Muscle of leg (tissue), 11 donors: ENCODE data around the gene ABLIM1. TPM values are rescaled to one million over a fixed set of nuclear protein-coding genes. Genes with fewer than 3 reads are reported as not detected.

Experiments
- DNase-seq: peaks from one replicate; pipeline ENCODE4 v3.0.0; 2013
- H3K27ac ChIP-seq: one replicate; pipeline ENCODE4 v1.5.1; 2013; ENCODE audit warnings: mild to moderate bottlenecking, low read length, control low read depth
- H3K27me3 ChIP-seq: one replicate; pipeline ENCODE4 v1.6.1; 2013; ENCODE audit warnings: low read length; ENCODE audit not compliant: control insufficient read depth, insufficient read depth
- H3K36me3 ChIP-seq: one replicate; pipeline ENCODE4 v1.6.1; 2013; ENCODE audit warnings: low read length; ENCODE audit not compliant: control insufficient read depth, insufficient read depth
- H3K4me1 ChIP-seq: one replicate; pipeline ENCODE4 v1.6.1; 2013; ENCODE audit warnings: low read length; ENCODE audit not compliant: control insufficient read depth, insufficient read depth
- H3K4me3 ChIP-seq: one replicate; pipeline ENCODE4 v1.5.1; 2013; ENCODE audit warnings: low read length, control low read depth
- H3K9me3 ChIP-seq: replicated peaks from 2 replicates; pipeline ENCODE4 v1.6.1; 2013; ENCODE audit warnings: low read depth, low read length; ENCODE audit not compliant: control insufficient read depth
- WGBS: methylation state at CpG from one replicate; pipeline ENCODE4 v1.1.5; 2013; ENCODE audit warnings: missing lambda C conversion rate; ENCODE audit not compliant: insufficient coverage; 5-methylcytosine and 5-hydroxymethylcytosine counted together
- polyA plus RNA-seq, 8 donors: library from polyadenylated mRNA; unstranded; fragments of 120-200 nt; gene quantifications; one replicate each; pipeline versions ENCODE4 v1.2.1 to v1.2.3, GENCODE V29; 2013; ENCODE audit warnings: inconsistent platforms in 1 of 8, low replicate concordance in 1 of 8; ENCODE audit not compliant: insufficient read length in 8 of 8, insufficient read depth in 1 of 8
- total RNA-seq: library from RNA; stranded (reverse); fragments of 120-200 nt; gene quantifications from one replicate; pipeline ENCODE4 v1.2.4, GENCODE V29; 2013

ABLIM1 gene
- total and polyA plus RNA-seq, 9 donors, result 27.7 to 62.7 (median 46.2) TPM

- no peaks in the 10 kb centered on the region for H3K27me3 ChIP-seq
- no peaks in the 10 kb centered on the region for H3K9me3 ChIP-seq
- no CpG with 5 or more reads among the region's 5 CpGs for WGBS
- H3K4me1 ChIP-seq, result peaks cover 69% of the 10 kb centered on the region
- peaks cover 5% of the 10 kb centered on the region for H3K36me3 ChIP-seq
- H3K4me3 ChIP-seq, result no peak overlapping the region
- no peak overlapping the region for H3K27ac ChIP-seq
- DNase-seq, result no peak
These were observed 268.6 kb downstream of the ABLIM1 start for GRCh38 chr10:114389426-114389825.

- Histone ChIP-seq H3K4me1 (peaks cover 67% of the 10 kb centered on the region), H3K36me3 (peaks cover 8% of the 10 kb centered on the region), H3K27me3 (no peaks in the 10 kb centered on the region), H3K27ac (no peak overlapping the region), H3K4me3 (no peak overlapping the region), H3K9me3 (no peaks in the 10 kb centered on the region)
- DNase-seq, result no peak
- WGBS, result 100% methylated on average over 1 of the region's 3 CpGs
These were observed 269.8 kb downstream of the ABLIM1 start for GRCh38 chr10:114388275-114388674.

- Histone ChIP-seq H3K4me3 (no peak overlapping the region), H3K27me3 (no peaks in the 10 kb centered on the region), H3K36me3 (peaks cover 8% of the 10 kb centered on the region), H3K9me3 (no peaks in the 10 kb centered on the region), H3K27ac (no peak overlapping the region), H3K4me1 (peaks cover 62% of the 10 kb centered on the region)
- DNase-seq, result no peak
- WGBS, result 100% methylated on average over 2 of the region's 4 CpGs
These were observed 270.3 kb downstream of the ABLIM1 start for GRCh38 chr10:114387784-114388183.

- no peaks in the 10 kb centered on the region for H3K27me3 ChIP-seq
- peak; percentile 47 for DNase-seq
- no peaks in the 10 kb centered on the region for H3K9me3 ChIP-seq
- H3K4me1 ChIP-seq, result peaks cover 48% of the 10 kb centered on the region
- peak overlapping the region; percentile 33 for H3K27ac ChIP-seq
- WGBS, result 67% methylated on average over 5 of the region's 6 CpGs
- peaks cover 6% of the 10 kb centered on the region for H3K36me3 ChIP-seq
- H3K4me3 ChIP-seq, result no peak overlapping the region
These were observed 271.6 kb downstream of the ABLIM1 start for GRCh38 chr10:114386452-114386851.

GRCh38 chr10:114385557-114385956 is 272.5 kb downstream of the ABLIM1 start:
- H3K27me3 ChIP-seq, result no peaks in the 10 kb centered on the region
- H3K27ac ChIP-seq, result peak overlapping the region; percentile 73
- H3K9me3 ChIP-seq, result no peaks in the 10 kb centered on the region
- H3K4me1 ChIP-seq, result peaks cover 48% of the 10 kb centered on the region
- no peak overlapping the region for H3K4me3 ChIP-seq
- no peak for DNase-seq
- H3K36me3 ChIP-seq, result peaks cover 5% of the 10 kb centered on the region
- WGBS, result no CpG with 5 or more reads among the region's 3 CpGs

GRCh38 chr10:114384601-114385000 is 273.5 kb downstream of the ABLIM1 start:
- Histone ChIP-seq H3K4me3 (no peak overlapping the region), H3K9me3 (no peaks in the 10 kb centered on the region), H3K36me3 (peaks cover 5% of the 10 kb centered on the region), H3K27me3 (no peaks in the 10 kb centered on the region), H3K27ac (peak overlapping the region; percentile 73), H3K4me1 (peaks cover 52% of the 10 kb centered on the region)
- WGBS, result 85% methylated on average over 5 of the region's 5 CpGs
- no peak for DNase-seq

- Histone ChIP-seq H3K4me1 (peaks cover 49% of the 10 kb centered on the region), H3K4me3 (no peak overlapping the region), H3K27ac (peak overlapping the region; percentile 73), H3K9me3 (no peaks in the 10 kb centered on the region), H3K36me3 (peaks cover 5% of the 10 kb centered on the region), H3K27me3 (no peaks in the 10 kb centered on the region)
- 69% methylated on average over 4 of the region's 9 CpGs for whole genome bisulfite sequencing
- peak; percentile 74 for DNase-seq
These were observed 273.9 kb downstream of the ABLIM1 start for GRCh38 chr10:114384181-114384580.

Other genes with a start within 250 kb of the ABLIM1 start
- 14.1 TPM for gene FHIP2A, start 163.5 kb upstream of the ABLIM1 start, total RNA-seq
- gene FHIP2A, start 163.5 kb upstream of the ABLIM1 start, polyA plus RNA-seq, result 10 to 100 TPM; 15.4 to 21.5 (median 17.9) TPM